ENCODE results near the gene APOBEC3A. TPM values are rescaled to one million over a fixed set of nuclear protein-coding genes. Genes with fewer than 3 reads are reported as not detected.
"Not testable (repeated sequence)": the region's sequence is repeated elsewhere in the genome, so short reads cannot be mapped to it uniquely, and the experiment has no call there.

The APOBEC3A gene
- total and polyA plus RNA-seq, 2 donors (not counting 1 experiment from before 2014, with no cell fraction given): 2.8 TPM; not detected in 1

- WGBS (ENCODE audit: insufficient coverage): 89% methylated on average over 8 of the region's 10 CpGs
- CTCF ChIA-PET: interaction anchor here (1.2 to 7.1 kb wide), 4 partner anchors 16 to 111 kb away, joined by 3 to 65 read pairs (median 6); no protein-coding TSS in a partner anchor
- H3K4me2 ChIP-seq (replicated peaks; ENCODE audit: low read depth, low read length, poor library complexity, severe bottlenecking); H3K27ac Mint-ChIP-seq; H3K27ac ChIP-seq (ENCODE audit: low read length in 2 of 2); H3K27me3 ChIP-seq (replicated peaks in 1 of 4; ENCODE audit: control extremely low read depth in 1 of 4, control insufficient read depth in 3 of 4, insufficient read depth in 4 of 4, low read length in 3 of 4); H3K9me3 Mint-ChIP-seq (ENCODE audit: insufficient read depth); ATAC-seq (ENCODE audit: low read depth); H3K4me3 ChIP-seq (ENCODE audit: control extremely low read depth in 1 of 5, extremely low read depth in 1 of 5, insufficient read depth in 1 of 5, low read depth in 2 of 5, low read length in 4 of 5); H2AFZ ChIP-seq (ENCODE audit: insufficient read depth, low read depth, low read length, poor library complexity, severe bottlenecking); H3K79me2 ChIP-seq (ENCODE audit: control insufficient read depth, insufficient read depth, low read length); H3K9ac ChIP-seq (ENCODE audit: low read length); DNase-seq; H4K20me1 ChIP-seq (ENCODE audit: control insufficient read depth, insufficient read depth, low read length, poor library complexity, severe bottlenecking); H3K27me3 Mint-ChIP-seq; H3K36me3 ChIP-seq (replicated peaks in 1 of 2; ENCODE audit: control extremely low read depth in 1 of 2, control insufficient read depth in 1 of 2, extremely low read depth in 1 of 2, insufficient read depth in 2 of 2, low read length in 1 of 2): not testable (repeated sequence)
- POLR2A ChIA-PET: interaction anchor here (0.9 kb wide), 1 partner anchor 30 kb away, joined by 3 read pairs; no protein-coding TSS in a partner anchor
- intact Hi-C loops (cut with micrococcal nuclease): loop anchor here (5.0 kb wide), 1 partner anchor 108 kb away; the partner anchor contains the start of gene CBX6
- Histone ChIP-seq H3K9me3 (ENCODE audit: control extremely low read depth in 1 of 3, control insufficient read depth in 2 of 3, insufficient read depth in 1 of 3, low read length in 2 of 3) (peaks cover 2 to 27% (median 3%) of the 10 kb centered on the region in 3 donors), H3K4me1 (ENCODE audit: control insufficient read depth in 2 of 2, insufficient read depth in 2 of 2, low read length in 2 of 2) (peaks cover 11 to 33% of the 10 kb centered on the region in 2 donors)
- H3K4me3 Mint-ChIP-seq: peak overlapping the region; percentile 34
- peaks cover 34% of the 10 kb centered on the region for H3K4me1 Mint-ChIP-seq
Observed at GRCh38 chr22:38980587-38980986, 23.2 kb downstream of the APOBEC3A start.

- DNase-seq: peak; percentile 39
Observed at GRCh38 chr22:38981005-38981991, 23.9 kb downstream of the APOBEC3A start.

More at GRCh38 chr22:38981005-38981991, 23.9 kb downstream of the APOBEC3A start:
- no peaks in the 10 kb centered on the region for H3K79me2 ChIP-seq (ENCODE audit: control insufficient read depth, insufficient read depth, low read length)
- H3K9me3 ChIP-seq (ENCODE audit: control extremely low read depth in 1 of 3, control insufficient read depth in 2 of 3, insufficient read depth in 1 of 3, low read length in 2 of 3): peaks cover 2 to 27% (median 3%) of the 10 kb centered on the region in 3 donors
- peaks cover 11 to 39% of the 10 kb centered on the region in 2 donors for H3K4me1 ChIP-seq (ENCODE audit: control insufficient read depth in 2 of 2, insufficient read depth in 2 of 2, low read length in 2 of 2)
- ChIA-PET POLR2A (interaction anchor here (0.6 to 1.8 kb wide), 3 partner anchors 22 to 138 kb away, joined by 3 to 8 read pairs (median 4); no protein-coding TSS in a partner anchor), CTCF (interaction anchor here (1.0 to 7.1 kb wide), 7 partner anchors 10 to 336 kb away, joined by 3 to 65 read pairs (median 4); partner anchors contain the start of gene CBX6)
- peak; percentile 2 for ATAC-seq (ENCODE audit: low read depth)
- 65% methylated on average over 18 of the region's 27 CpGs for WGBS (ENCODE audit: insufficient coverage)
- H4K20me1 ChIP-seq (ENCODE audit: control insufficient read depth, insufficient read depth, low read length, poor library complexity, severe bottlenecking): no peaks in the 10 kb centered on the region
- peak overlapping the region; percentile 67 for H3K9ac ChIP-seq (ENCODE audit: low read length)
- H3K9me3 Mint-ChIP-seq (ENCODE audit: insufficient read depth): peaks cover 3% of the 10 kb centered on the region
- H3K36me3 ChIP-seq (replicated peaks in 1 of 2; ENCODE audit: control extremely low read depth in 1 of 2, control insufficient read depth in 1 of 2, extremely low read depth in 1 of 2, insufficient read depth in 2 of 2, low read length in 1 of 2): no peaks in the 10 kb centered on the region
- peaks cover 4% of the 10 kb centered on the region for H3K27me3 Mint-ChIP-seq
- intact Hi-C loops (cut with micrococcal nuclease): loop anchor here (5.0 kb wide), 1 partner anchor 109 kb away; the partner anchor contains the start of gene CBX6
- H3K4me2 ChIP-seq (replicated peaks; ENCODE audit: low read depth, low read length, poor library complexity, severe bottlenecking): peak overlapping the region; percentile 73
- peak overlapping the region in 1 of 2 donors; percentile 57 for H3K27ac ChIP-seq (ENCODE audit: low read length in 2 of 2)
- peak overlapping the region; percentile 63 for H3K27ac Mint-ChIP-seq
- peak; percentile 55 for TF ChIP-seq CTCF (IDR thresholded peaks at IDR 0.05)
- TF ChIP-seq EZH2 (IDR thresholded peaks at IDR 0.05; ENCODE audit: borderline replicate concordance, insufficient read depth, low read depth, low read length, poor library complexity, severe bottlenecking): no peak
- H3K27me3 ChIP-seq (replicated peaks in 1 of 4; ENCODE audit: control extremely low read depth in 1 of 4, control insufficient read depth in 3 of 4, insufficient read depth in 4 of 4, low read length in 3 of 4): no peaks in the 10 kb centered on the region
- peak overlapping the region; percentile 97 for H3K4me3 Mint-ChIP-seq
- H2AFZ ChIP-seq (ENCODE audit: insufficient read depth, low read depth, low read length, poor library complexity, severe bottlenecking): peak overlapping the region; percentile 68
- peak overlapping the region in 4 of 5 experiments; percentile 43 to 74 (median 58) for H3K4me3 ChIP-seq (ENCODE audit: control extremely low read depth in 1 of 5, extremely low read depth in 1 of 5, insufficient read depth in 1 of 5, low read depth in 2 of 5, low read length in 4 of 5)
- H3K4me1 Mint-ChIP-seq: peaks cover 40% of the 10 kb centered on the region

All from B cell (primary cell).